ENCODE measurements around the gene BMP7. TPM values are rescaled to one million over a fixed set of nuclear protein-coding genes. Genes with fewer than 3 reads are reported as not detected.

The BMP7 gene
- total RNA-seq, 2 experiments from 2014 or later, result not detected

GRCh38 chr20:57261457-57262251, 4.8 kb downstream of the BMP7 start:
- no peak overlapping the region for H3K27ac Mint-ChIP-seq
- H3K27me3 Mint-ChIP-seq (ENCODE audit: low read depth), result peaks cover 63% of the 10 kb centered on the region
- intact Hi-C loops (cut with micrococcal nuclease), result no loop called here
- H3K4me1 Mint-ChIP-seq (ENCODE audit: low read depth), result peaks cover 2% of the 10 kb centered on the region
- DNase-seq, result no peak
- H3K4me3 Mint-ChIP-seq, result no peak overlapping the region
- CTCF ChIA-PET, result interaction anchor here (1.1 to 1.2 kb wide), 2 partner anchors 14 to 172 kb away, joined by 3 read pairs; no protein-coding TSS in a partner anchor
- H3K9me3 Mint-ChIP-seq, result no peaks in the 10 kb centered on the region
- no peaks in the 10 kb centered on the region for H3K36me3 Mint-ChIP-seq (ENCODE audit: low read depth)

- CTCF ChIA-PET, result interaction anchor here (1.2 kb wide), 1 partner anchor 13 kb away, joined by 3 read pairs; no protein-coding TSS in a partner anchor
- Mint-ChIP-seq H3K27me3 (ENCODE audit: low read depth) (peaks cover 65% of the 10 kb centered on the region), H3K9me3 (no peaks in the 10 kb centered on the region), H3K27ac (no peak overlapping the region), H3K4me1 (ENCODE audit: low read depth) (peaks cover 2% of the 10 kb centered on the region), H3K4me3 (no peak overlapping the region), H3K36me3 (ENCODE audit: low read depth) (no peaks in the 10 kb centered on the region)
- no peak for DNase-seq
- intact Hi-C loops (cut with micrococcal nuclease), result no loop called here
Measured at GRCh38 chr20:57260934-57261333, 5.5 kb downstream of the BMP7 start.

GRCh38 chr20:57259938-57260921, 6.2 kb downstream of the BMP7 start:
- Mint-ChIP-seq H3K27me3 (ENCODE audit: low read depth) (peaks cover 61% of the 10 kb centered on the region), H3K4me3 (no peak overlapping the region), H3K9me3 (no peaks in the 10 kb centered on the region), H3K27ac (no peak overlapping the region), H3K36me3 (ENCODE audit: low read depth) (no peaks in the 10 kb centered on the region), H3K4me1 (ENCODE audit: low read depth) (no peaks in the 10 kb centered on the region)
- DNase-seq, result no peak
- CTCF ChIA-PET, result interaction anchor here (0.6 to 1.2 kb wide), 2 partner anchors 12 to 74 kb away, joined by 3 to 6 read pairs; no protein-coding TSS in a partner anchor
- intact Hi-C loops (cut with micrococcal nuclease), result no loop called here

- peaks cover 66% of the 10 kb centered on the region for H3K27me3 Mint-ChIP-seq (ENCODE audit: low read depth)
- H3K4me3 Mint-ChIP-seq, result no peak overlapping the region
- CTCF ChIA-PET, result interaction anchor here (0.7 kb wide), 1 partner anchor 159 kb away, joined by 3 read pairs; no protein-coding TSS in a partner anchor
- intact Hi-C loops (cut with micrococcal nuclease), result no loop called here
- H3K36me3 Mint-ChIP-seq (ENCODE audit: low read depth), result no peaks in the 10 kb centered on the region
- H3K27ac Mint-ChIP-seq, result no peak overlapping the region
- no peak for DNase-seq
- no peaks in the 10 kb centered on the region for H3K4me1 Mint-ChIP-seq (ENCODE audit: low read depth)
- no peaks in the 10 kb centered on the region for H3K9me3 Mint-ChIP-seq
Measured at GRCh38 chr20:57259121-57259937, 7.1 kb downstream of the BMP7 start.

- no peaks in the 10 kb centered on the region for H3K36me3 Mint-ChIP-seq (ENCODE audit: low read depth)
- no peaks in the 10 kb centered on the region for H3K9me3 Mint-ChIP-seq
- H3K4me3 Mint-ChIP-seq, result no peak overlapping the region
- no peak overlapping the region for H3K27ac Mint-ChIP-seq
- no peak for DNase-seq
- H3K4me1 Mint-ChIP-seq (ENCODE audit: low read depth), result no peaks in the 10 kb centered on the region
- H3K27me3 Mint-ChIP-seq (ENCODE audit: low read depth), result peaks cover 57% of the 10 kb centered on the region
- CTCF ChIA-PET, result no interaction called here
- intact Hi-C loops (cut with micrococcal nuclease), result no loop called here
Measured at GRCh38 chr20:57257701-57258453, 8.6 kb downstream of the BMP7 start.

- Mint-ChIP-seq H3K9me3 (no peaks in the 10 kb centered on the region), H3K4me1 (ENCODE audit: low read depth) (no peaks in the 10 kb centered on the region), H3K27me3 (ENCODE audit: low read depth) (peaks cover 47% of the 10 kb centered on the region), H3K4me3 (no peak overlapping the region), H3K27ac (no peak overlapping the region), H3K36me3 (ENCODE audit: low read depth) (no peaks in the 10 kb centered on the region)
- intact Hi-C loops (cut with micrococcal nuclease), result no loop called here
- no peak for DNase-seq
- CTCF ChIA-PET, result no interaction called here
Measured at GRCh38 chr20:57256908-57257307, 9.5 kb downstream of the BMP7 start.

GRCh38 chr20:57256205-57256604, 10.2 kb downstream of the BMP7 start:
- intact Hi-C loops (cut with micrococcal nuclease), result no loop called here
- no peaks in the 10 kb centered on the region for H3K9me3 Mint-ChIP-seq
- CTCF ChIA-PET, result no interaction called here
- H3K27ac Mint-ChIP-seq, result no peak overlapping the region
- peaks cover 42% of the 10 kb centered on the region for H3K27me3 Mint-ChIP-seq (ENCODE audit: low read depth)
- peaks cover 3% of the 10 kb centered on the region for H3K4me1 Mint-ChIP-seq (ENCODE audit: low read depth)
- H3K36me3 Mint-ChIP-seq (ENCODE audit: low read depth), result no peaks in the 10 kb centered on the region
- DNase-seq, result no peak
- no peak overlapping the region for H3K4me3 Mint-ChIP-seq

GRCh38 chr20:57255183-57255582, 11.3 kb downstream of the BMP7 start:
- no peak for DNase-seq
- H3K27me3 Mint-ChIP-seq (ENCODE audit: low read depth), result peaks cover 34% of the 10 kb centered on the region
- CTCF ChIA-PET, result no interaction called here
- H3K9me3 Mint-ChIP-seq, result no peaks in the 10 kb centered on the region
- intact Hi-C loops (cut with micrococcal nuclease), result no loop called here
- H3K4me1 Mint-ChIP-seq (ENCODE audit: low read depth), result peaks cover 10% of the 10 kb centered on the region
- no peak overlapping the region for H3K27ac Mint-ChIP-seq
- H3K4me3 Mint-ChIP-seq, result no peak overlapping the region
- H3K36me3 Mint-ChIP-seq (ENCODE audit: low read depth), result no peaks in the 10 kb centered on the region

DNA sequence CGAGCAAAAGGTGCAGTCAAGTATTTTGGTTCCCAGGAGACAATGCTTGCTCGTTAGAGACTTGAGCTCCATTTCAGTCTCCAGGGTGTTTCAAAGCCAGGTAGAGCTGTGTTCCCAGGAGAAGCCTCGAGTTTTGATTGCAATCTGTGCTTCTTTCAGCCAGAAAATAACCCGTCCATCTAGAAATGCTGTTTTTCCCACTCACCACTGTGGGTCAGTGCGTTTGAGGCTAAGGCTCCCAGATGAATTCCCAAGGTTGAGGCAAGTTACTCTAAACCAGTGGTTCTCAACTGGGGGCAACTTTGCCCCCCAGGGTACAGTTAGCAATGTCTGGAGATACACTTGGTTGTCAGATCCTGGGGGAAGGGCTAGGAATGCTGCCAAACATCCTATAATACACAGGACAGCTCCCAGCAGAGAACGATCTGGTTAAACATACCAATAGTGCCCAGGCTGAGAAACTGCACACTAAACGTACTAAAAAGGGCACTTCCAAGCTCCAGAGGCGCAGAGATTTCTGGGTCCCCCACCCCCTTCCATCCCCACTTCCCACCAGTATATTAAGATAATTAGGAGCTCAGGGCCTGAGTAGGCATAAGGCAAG, 13.8 kb downstream of the BMP7 start:
- H3K4me1 Mint-ChIP-seq (ENCODE audit: low read depth), result peaks cover 10% of the 10 kb centered on the region
- intact Hi-C loops (cut with micrococcal nuclease), result no loop called here
- H3K4me3 Mint-ChIP-seq, result no peak overlapping the region
- H3K27me3 Mint-ChIP-seq (ENCODE audit: low read depth), result peaks cover 23% of the 10 kb centered on the region
- H3K36me3 Mint-ChIP-seq (ENCODE audit: low read depth), result no peaks in the 10 kb centered on the region
- no peak overlapping the region for H3K27ac Mint-ChIP-seq
- CTCF ChIA-PET, result interaction anchor here (0.8 kb wide), 1 partner anchor 80 kb away, joined by 3 read pairs; no protein-coding TSS in a partner anchor
- H3K9me3 Mint-ChIP-seq, result no peaks in the 10 kb centered on the region
- DNase-seq, result no peak

DNA sequence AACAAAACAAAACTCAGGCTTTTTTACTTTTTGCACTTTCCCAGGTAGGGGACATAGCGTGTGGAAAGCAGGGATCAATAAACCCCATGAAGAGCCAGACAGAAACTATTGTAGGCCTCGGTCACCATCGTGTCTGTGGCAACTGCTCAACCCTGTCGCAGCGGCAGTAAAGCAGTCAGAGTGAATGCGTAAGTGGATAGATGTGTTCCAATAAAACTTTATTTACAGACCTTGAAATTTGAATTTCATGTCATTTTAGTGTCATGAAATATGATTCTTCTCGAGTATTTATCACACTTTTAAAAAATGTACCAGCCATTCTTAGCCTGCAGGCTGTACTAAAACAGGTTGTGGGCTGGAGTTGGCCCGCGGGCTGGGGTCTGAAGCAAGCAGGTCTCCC, 14.5 kb downstream of the BMP7 start:
- H3K4me1 Mint-ChIP-seq (ENCODE audit: low read depth), result peaks cover 10% of the 10 kb centered on the region
- no peaks in the 10 kb centered on the region for H3K9me3 Mint-ChIP-seq
- peaks cover 22% of the 10 kb centered on the region for H3K27me3 Mint-ChIP-seq (ENCODE audit: low read depth)
- H3K27ac Mint-ChIP-seq, result no peak overlapping the region
- DNase-seq, result no peak
- intact Hi-C loops (cut with micrococcal nuclease), result no loop called here
- no peaks in the 10 kb centered on the region for H3K36me3 Mint-ChIP-seq (ENCODE audit: low read depth)
- no peak overlapping the region for H3K4me3 Mint-ChIP-seq
- CTCF ChIA-PET, result no interaction called here

DNA sequence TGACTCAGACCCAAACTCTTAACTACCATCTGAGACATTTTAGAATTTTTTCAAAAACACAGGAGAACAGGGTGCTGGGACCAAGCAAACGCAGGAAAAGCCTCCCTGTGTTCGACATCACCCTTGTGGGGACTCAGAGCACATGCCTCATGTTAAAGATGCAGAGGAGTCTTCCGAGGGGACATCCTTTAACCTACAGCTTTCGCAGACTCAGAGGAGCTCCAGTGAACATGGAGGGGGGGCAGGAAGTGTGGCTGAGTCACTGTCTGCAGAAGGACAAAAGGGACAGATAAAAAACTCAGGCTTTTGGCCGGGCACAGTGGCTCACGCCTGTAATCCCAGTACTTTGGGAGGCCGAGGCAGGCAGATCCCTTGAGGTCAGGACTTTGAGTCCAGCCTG, 15.1 kb downstream of the BMP7 start:
- H3K4me3 Mint-ChIP-seq, result no peak overlapping the region
- peaks cover 19% of the 10 kb centered on the region for H3K27me3 Mint-ChIP-seq (ENCODE audit: low read depth)
- CTCF ChIA-PET, result no interaction called here
- no peaks in the 10 kb centered on the region for H3K9me3 Mint-ChIP-seq
- H3K27ac Mint-ChIP-seq, result no peak overlapping the region
- intact Hi-C loops (cut with micrococcal nuclease), result no loop called here
- H3K36me3 Mint-ChIP-seq (ENCODE audit: low read depth), result no peaks in the 10 kb centered on the region
- peaks cover 10% of the 10 kb centered on the region for H3K4me1 Mint-ChIP-seq (ENCODE audit: low read depth)
- peak; percentile 24 for DNase-seq

Measured in activated naive CD4-positive, alpha-beta T cell treated with anti-CD3 and anti-CD28 coated beads for 36 hours (primary cell).